ENCODE data around the gene CACNA2D1. TPM values are rescaled to one million over a fixed set of nuclear protein-coding genes. Genes with fewer than 3 reads are reported as not detected.
"Not testable (repeated sequence)": the region's sequence is repeated elsewhere in the genome, so short reads cannot be mapped to it uniquely, and the experiment has no call there.

Gene CACNA2D1
- total and polyA plus RNA-seq, 9 of the 15 experiments (the other 6 are each of a cell fraction or from before 2014, with no cell fraction given), result 0.49 TPM; not detected in 8

DNA sequence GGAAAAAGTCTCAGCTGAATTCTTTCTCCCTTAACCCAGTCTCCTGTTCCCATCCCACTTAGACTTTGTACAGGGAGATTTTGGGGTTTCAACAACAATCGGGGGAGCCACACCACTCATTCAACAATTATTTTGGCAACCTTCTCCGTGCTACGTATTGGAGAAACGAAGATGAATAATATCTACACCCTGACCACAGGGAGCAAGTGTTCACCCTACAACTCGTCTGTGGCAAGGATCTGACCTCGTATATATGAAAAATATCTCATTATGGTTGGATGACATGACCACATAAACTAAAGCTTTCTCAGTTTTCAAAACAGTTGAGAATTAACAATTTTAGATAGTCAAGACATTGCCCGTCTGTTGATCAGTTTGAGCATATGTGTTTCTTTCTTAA lies 302.1 kb downstream of the CACNA2D1 start:
- POLR2A ChIA-PET, result no interaction called here

DNA sequence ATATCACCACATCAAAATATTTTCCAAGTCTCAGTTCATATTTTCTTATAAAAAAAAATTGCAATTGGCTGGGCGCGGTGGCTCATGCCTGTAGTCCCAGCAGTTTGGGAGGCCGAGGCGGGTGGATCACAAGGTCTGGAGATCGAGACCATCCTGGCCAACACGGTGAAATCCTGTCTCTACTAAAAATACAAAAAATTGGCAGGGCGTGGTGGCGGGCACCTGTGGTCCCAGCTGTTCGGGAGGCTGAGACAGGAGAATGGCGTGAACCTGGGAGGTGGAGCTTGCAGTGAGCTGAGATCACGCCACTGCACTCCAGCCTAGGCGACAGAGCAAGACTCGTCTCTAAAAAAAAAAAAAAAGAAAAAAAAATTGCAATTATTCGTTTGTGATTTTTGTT lies 303.0 kb downstream of the CACNA2D1 start:
- H3K79me2 ChIP-seq (ENCODE audit: control insufficient read depth, insufficient read depth, low read length); H3K36me3 ChIP-seq (ENCODE audit: control insufficient read depth, insufficient read depth, low read length); H3K27me3 ChIP-seq (ENCODE audit: control insufficient read depth in 2 of 2, insufficient read depth in 2 of 2, low read length in 2 of 2); BruUV-seq (replicated peaks); H3K27ac ChIP-seq (ENCODE audit: extremely low read depth, low read depth, low read length); H3K9me3 ChIP-seq (replicated peaks; ENCODE audit: control insufficient read depth, insufficient read depth, low read depth, low read length); H3K4me3 ChIP-seq; intact Hi-C loops (cut with micrococcal nuclease); H3K9ac ChIP-seq (ENCODE audit: insufficient read depth in 1 of 2, low read depth in 2 of 2, low read length in 2 of 2); H3K4me1 ChIP-seq (replicated peaks in 1 of 2; ENCODE audit: control insufficient read depth in 2 of 2, insufficient read depth in 2 of 2, low read length in 2 of 2); DNase-seq (ENCODE audit: extremely low read depth in 1 of 4, low spot score in 3 of 4); H4K20me1 ChIP-seq (replicated peaks; ENCODE audit: control insufficient read depth, insufficient read depth, low read length); FAIRE-seq; H2AFZ ChIP-seq (ENCODE audit: low read depth, low read length); CTCF ChIA-PET (ENCODE audit: low intra/inter-chr PET ratio); in situ Hi-C loops (cut with MboI); ATAC-seq; H3K4me2 ChIP-seq (ENCODE audit: insufficient read depth, low read length); POLR2A ChIA-PET; H3K9me1 ChIP-seq (ENCODE audit: control insufficient read depth, insufficient read depth, low read length): not testable (repeated sequence)
- WGBS (ENCODE audit: insufficient coverage, low coverage, missing lambda C conversion rate), result 0% methylated on average over 12 of the region's 14 CpGs

More for the DNA sequence above, 302.1 kb downstream of the CACNA2D1 start:
- CTCF ChIA-PET (ENCODE audit: low intra/inter-chr PET ratio), result no interaction called here
- ATAC-seq (no peak), DNase-seq (ENCODE audit: extremely low read depth in 1 of 4, low spot score in 3 of 4) (no peak), FAIRE-seq (no peak)
- Histone ChIP-seq H3K9me1 (ENCODE audit: control insufficient read depth, insufficient read depth, low read length) (no peaks in the 10 kb centered on the region), H3K4me3 (no peak overlapping the region), H3K4me1 (replicated peaks in 1 of 2; ENCODE audit: control insufficient read depth in 2 of 2, insufficient read depth in 2 of 2, low read length in 2 of 2) (no peaks in the 10 kb centered on the region), H3K36me3 (ENCODE audit: control insufficient read depth, insufficient read depth, low read length) (no peaks in the 10 kb centered on the region), H4K20me1 (replicated peaks; ENCODE audit: control insufficient read depth, insufficient read depth, low read length) (no peaks in the 10 kb centered on the region), H3K9ac (ENCODE audit: insufficient read depth in 1 of 2, low read depth in 2 of 2, low read length in 2 of 2) (no peak overlapping the region), H3K27ac (ENCODE audit: extremely low read depth, low read depth, low read length) (no peak overlapping the region), H3K4me2 (ENCODE audit: insufficient read depth, low read length) (no peak overlapping the region), H3K9me3 (replicated peaks; ENCODE audit: control insufficient read depth, insufficient read depth, low read depth, low read length) (no peaks in the 10 kb centered on the region), H3K79me2 (ENCODE audit: control insufficient read depth, insufficient read depth, low read length) (no peaks in the 10 kb centered on the region), H2AFZ (ENCODE audit: low read depth, low read length) (no peak overlapping the region), H3K27me3 (ENCODE audit: control insufficient read depth in 2 of 2, insufficient read depth in 2 of 2, low read length in 2 of 2) (no peaks in the 10 kb centered on the region)
- TF ChIP-seq SMARCA5 (IDR thresholded peaks at IDR 0.05) (no peak), RNF219 (CRISPR knock-in tag; IDR thresholded peaks at IDR 0.05) (no peak)
- in situ Hi-C loops (cut with MboI) (no loop called here), intact Hi-C loops (cut with micrococcal nuclease) (no loop called here)
- no TSS peak for BruUV-seq (replicated peaks)
- WGBS (ENCODE audit: insufficient coverage, low coverage, missing lambda C conversion rate), result 0% methylated on average over 7 of the region's 7 CpGs

All from K562 (cell line).